Kasumi-1 (cell line): ENCODE results near the gene CHD9.
"Not testable (repeated sequence)": the region's sequence is repeated elsewhere in the genome, so short reads cannot be mapped to it uniquely, and the experiment has no call there.

Experiments
- DNase-seq, 2 experiments: peaks; one replicate each; lab custom pipeline; 2025; lab: John Stamatoyannopoulos, UW

The CHD9 gene

DNA sequence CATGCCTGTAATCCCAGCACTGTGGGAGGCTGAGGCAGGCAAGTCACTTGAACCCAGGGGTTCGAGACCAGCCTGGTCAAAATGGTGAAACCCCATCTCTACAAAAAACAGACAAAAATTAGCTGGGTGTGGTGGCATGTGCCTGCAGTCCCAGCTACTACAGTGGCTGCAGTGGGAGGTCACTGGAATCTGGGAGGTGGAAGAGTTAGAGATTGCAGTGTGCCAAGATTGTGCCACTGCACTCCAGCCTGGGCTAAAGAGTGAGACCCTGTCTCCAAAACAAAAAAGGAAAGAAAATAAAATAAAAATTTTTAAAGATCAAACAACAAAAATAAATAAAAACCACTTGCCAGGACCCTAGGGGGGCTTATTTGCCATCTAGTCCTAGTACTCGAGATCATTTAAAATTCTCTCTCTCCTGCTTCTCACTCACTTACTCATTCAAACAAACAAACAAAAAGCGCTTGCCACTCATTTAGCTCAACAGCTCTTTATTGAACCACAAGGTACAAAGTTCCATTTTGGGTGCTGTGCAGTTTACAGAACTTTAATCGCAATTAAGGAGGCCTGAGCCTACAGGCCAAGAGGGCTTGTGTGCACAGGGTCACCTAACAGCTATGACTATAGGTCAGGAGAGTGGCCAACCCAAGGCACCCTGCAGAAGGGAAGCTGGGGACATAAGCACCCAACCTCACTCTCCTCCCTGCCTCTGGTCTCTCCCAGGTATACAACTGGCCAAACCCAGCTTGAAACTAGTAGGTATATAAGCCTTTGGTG, 6.5 kb upstream of the CHD9 start:
- no peak for DNase-seq

DNA sequence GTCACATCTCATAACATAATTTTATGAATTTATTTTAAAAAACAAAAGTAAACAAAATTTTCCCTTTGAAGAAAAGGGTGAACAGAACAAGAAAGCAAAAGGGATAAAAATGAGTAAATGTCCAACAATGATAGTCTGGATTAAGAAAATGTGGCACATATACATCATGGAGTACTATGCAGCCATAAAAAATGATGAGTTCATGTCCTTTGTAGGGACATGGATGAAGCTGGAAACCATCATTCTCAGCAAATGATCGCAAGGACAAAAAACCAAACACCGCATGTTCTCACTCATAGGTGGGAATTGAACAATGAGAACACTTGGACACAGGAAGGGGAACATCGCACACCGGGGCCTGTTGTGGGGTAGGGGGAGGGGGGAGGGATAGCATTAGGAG, 3.5 kb upstream of the CHD9 start:
- not testable (repeated sequence) for DNase-seq

DNA sequence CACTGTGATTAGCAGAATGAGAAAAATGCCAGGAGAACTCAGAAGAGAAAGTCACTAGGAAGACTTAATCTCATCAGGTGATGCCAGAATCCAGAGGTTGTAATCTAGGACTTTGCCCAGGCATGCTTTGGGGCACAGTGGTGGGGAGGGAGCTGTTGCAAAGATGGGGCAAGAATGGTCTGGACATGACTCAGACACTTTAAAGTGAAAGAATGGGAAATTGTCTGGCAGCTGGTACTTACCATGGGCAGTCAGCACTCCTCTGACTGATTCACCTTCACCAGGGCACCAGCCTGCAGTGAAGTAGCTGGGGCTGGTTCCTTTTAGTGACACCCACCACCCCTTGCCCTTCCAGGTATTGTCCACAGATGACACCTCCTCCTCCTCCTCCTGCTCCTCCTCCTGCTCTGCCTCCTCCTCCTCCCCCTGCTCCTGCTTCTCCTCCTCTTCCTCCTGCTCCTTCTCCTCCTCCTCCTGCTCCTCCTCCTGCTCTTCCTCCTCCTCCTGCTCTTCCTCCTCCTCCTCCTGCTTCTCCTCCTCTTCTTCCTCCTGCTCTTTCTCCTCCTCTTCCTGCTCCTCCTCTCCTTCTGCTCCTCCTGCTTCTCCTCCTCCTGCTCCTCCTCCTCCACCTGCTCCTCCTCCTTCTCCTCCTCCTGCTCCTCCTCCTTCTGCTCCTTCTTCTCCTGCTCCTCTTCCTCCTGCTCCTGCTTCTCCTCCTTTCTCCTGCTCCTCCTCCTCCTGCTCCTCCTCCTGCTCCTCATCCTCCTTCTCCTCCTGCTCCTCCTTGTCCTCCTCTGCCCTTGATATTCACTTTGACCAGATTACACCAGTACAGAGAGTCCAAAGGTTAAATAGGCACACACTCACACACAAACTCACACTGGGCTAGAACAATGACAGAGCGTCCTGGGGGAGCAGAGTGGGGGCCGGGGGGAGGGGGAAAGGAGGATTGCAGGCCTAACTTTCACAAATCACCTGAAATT, 2.0 kb upstream of the CHD9 start, which contains the start of gene CHD9NB:
CHD9NB (minus strand) TSS at position 379 of the 983 bp plus-strand sequence. CDS start 8,739 bp downstream, outside the sequence.
- peak; percentile 55 to 57 for DNase-seq

DNA sequence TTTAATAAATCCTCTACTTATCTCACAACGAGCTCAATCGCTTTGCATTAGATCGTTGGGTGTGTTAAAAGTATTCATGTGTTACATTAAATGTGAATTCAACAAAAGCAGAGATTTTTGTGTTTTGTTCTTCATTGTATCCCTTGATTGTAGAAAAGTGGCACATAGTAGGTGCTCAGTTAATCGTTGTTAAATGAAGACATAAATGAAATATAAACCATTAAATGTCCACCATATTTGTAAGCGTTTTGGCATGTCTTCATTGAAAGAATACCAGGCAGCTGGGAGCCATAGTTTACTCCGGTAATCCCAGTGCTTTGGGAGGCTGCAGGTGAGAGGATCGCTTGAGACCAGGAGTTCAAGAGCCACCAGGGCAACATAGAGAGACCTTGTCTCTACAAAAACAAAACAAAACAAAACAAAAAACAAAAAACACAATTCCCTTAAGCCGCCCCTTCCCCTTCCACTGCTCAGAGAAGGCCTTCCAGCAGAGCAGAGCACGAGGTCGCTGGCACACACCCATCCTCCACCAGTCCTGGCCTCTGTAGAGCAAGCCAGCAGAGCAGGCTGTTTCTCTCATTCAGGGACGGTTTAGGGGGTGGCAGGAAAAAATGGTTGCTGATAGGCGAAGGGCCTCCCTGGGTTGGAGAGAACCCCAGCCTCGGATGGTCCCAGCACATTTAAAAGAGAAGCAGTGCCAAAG, 673 bp upstream of the CHD9 start:
- peak; percentile 39 to 67 for DNase-seq

DNA sequence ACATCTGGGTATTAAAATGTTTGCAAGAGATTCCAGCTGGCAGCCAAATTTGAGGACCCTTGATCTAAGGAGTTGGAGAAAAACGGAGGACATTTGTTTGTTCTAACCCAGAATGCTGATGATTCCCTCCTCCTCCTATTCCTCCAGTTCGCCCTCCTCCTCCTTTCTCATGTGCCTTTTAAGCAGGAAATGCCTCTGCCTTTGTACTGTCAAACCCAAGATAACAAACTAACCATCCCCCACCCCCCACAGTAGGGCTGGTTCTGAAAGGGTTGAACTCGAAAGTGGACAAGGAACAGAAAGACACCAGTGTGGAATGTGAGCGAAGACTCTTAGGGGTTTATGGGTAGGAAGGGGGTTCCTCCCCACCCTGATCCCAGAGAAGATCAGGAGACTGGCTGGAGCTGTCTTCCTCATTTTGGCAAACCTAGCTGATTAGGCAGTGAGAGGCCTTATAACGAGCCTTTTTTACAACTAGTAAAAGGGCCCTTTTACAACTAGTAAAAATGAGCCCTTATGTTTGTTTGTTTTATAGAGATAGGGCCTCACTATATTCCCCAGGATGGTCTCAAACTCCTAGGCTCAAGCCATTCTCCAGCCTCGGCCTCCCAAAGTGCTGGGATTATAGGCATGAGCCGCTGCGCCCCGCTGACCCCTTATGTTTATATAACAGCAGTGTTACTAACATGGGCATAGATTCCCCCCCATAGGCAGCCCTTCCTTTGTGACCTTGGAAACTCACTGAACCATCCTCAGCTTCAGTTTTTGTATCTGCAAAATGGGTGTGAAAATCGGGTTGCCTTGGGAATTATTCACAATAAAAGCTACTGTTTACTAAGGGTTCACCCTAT, 975 bp downstream of the CHD9 start:
- DNase-seq, result peak; percentile 48 to 74

DNA sequence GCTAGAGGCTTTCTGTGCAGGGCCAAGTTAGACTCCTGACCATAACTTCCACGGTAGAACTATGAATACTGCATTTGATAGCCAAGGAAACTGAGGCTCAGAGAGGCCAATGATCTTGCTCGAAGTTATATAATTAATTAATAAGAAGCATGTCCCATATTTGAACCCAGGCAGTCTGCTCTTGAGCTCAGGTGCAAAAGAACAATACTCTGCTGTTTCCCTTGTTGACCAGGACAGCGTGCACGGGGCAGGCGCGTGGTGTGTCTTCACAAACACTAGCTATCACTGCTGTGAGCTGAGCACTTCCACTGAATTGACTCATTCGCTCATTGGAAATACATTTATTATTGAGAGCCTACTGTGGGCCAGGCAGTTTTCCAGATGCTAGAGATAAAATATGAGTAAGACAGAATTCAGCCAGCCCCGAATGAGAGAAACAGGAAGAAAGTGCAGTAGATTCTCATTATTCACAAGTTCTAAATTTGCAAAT, 1.6 kb downstream of the CHD9 start:
- DNase-seq, result no peak

DNA sequence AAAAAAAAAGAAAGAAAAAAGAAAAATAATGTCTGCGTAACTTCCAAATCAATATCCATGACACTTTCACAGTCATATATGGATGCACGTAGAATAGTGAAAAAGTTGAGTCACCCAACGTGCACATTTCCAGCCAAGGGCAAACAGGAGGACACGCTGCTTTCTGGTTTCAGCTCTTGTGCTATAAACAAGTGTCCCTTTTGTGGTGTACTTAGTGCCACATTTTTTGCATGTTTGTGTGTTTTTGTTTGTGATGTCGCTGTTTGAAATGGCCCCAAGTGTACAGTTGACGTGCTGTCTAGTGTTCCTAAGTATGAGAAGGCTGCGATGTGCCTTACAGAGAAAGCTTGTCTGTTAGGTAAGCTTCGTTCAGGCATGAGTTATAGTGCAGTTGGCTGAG, 2.9 kb downstream of the CHD9 start:
- DNase-seq, result no peak

DNA sequence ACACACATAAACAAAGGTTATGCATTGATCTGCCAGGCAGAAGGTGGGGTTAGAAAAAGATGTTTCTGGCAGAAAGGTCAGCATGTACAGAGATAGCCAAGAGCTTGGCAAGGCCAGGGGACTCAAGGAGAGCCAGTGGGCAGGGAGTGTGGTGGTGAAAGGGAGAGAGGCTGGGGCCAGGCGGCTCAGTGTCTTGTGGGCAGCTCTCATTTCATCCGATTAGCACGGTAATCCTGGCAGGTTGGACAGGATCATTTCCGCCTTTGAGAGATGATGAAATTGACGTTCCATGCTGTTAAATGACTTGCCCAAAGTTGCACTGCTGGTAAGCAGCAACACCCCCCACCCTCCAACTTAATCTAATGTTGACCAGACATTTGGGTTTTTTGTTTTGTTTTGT, 3.6 kb downstream of the CHD9 start:
- DNase-seq, result no peak

DNA sequence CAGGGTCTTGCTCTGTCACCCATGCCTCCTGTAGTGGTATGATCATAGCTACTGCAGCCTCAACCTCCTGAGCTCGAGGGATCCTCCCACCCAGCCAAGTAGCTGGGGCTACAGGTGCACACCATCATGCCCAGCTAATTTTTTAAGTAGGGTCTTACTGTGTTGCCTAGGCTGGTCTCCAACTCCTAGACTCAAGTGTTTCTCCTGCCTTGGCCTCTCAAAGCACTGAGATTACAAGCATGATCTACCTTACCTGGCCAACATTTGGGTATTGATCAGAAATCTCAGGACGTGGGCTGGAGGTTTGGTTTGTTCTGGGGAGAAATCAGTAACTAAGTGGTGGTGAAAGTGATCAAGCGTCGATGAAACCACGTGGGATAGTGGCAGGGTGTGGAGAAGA, 4.1 kb downstream of the CHD9 start:
- DNase-seq, result no peak

DNA sequence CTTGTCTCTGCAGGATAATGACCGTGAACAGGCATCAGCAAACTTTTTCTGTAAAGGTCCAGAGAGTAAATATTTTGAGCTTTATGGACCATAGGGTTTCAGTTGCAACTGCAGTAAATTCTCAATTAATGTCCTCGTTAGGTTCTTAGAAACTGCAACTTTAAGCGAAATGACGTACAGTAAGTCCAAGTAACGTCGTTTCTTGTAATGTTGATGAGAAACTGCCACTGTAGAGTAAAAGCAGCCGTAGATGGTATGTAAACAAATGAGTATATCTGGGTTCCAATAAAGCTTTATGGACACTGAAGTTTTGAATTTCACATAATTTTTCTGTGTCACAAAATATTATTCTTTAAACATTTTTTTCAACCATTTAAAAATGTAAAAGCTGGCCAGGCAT, 4.9 kb downstream of the CHD9 start:
- DNase-seq, result no peak

DNA sequence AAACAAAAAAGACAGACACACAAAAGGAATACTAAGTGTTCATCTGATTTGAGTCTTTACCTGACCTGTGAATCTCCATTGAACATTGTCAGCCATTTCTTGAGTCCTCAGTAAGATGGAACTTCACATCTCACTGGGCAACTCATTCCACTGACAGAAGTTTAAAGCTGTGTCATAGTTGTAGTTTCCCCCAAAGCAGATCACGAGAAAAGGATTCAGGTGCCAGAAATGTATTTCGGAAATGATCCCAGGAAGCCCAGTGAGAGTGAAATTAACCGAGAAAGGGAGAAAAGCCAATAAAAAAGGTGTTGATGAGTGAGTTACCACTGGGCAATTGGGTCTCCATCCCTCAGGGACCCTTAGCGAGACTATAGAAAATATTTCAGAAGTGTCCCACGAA, 6.5 kb downstream of the CHD9 start:
- DNase-seq, result no peak

DNA sequence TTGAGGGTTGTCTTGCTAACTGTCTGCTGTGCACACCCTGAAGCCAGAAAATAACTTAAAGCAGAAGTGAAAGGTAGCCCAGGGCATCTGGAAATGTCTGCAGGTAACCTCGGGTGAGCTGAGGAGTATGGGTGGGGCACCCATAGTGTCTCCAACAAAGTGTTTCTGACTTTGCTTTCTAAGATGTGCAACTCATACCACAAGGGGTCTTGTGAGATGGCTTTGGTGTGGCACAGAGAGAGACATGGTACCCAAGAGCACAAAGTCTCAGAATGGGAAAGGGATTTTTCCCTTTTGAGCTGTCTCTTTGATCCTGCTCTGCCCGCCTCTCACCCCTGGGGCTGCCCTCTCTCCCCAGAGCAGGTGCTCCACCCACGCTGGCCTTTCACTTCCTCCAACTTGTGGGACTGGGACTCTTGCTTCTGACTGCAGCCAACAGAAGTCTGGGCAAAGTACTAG, 6.9 kb downstream of the CHD9 start:
- DNase-seq, result peak; percentile 23 to 45

DNA sequence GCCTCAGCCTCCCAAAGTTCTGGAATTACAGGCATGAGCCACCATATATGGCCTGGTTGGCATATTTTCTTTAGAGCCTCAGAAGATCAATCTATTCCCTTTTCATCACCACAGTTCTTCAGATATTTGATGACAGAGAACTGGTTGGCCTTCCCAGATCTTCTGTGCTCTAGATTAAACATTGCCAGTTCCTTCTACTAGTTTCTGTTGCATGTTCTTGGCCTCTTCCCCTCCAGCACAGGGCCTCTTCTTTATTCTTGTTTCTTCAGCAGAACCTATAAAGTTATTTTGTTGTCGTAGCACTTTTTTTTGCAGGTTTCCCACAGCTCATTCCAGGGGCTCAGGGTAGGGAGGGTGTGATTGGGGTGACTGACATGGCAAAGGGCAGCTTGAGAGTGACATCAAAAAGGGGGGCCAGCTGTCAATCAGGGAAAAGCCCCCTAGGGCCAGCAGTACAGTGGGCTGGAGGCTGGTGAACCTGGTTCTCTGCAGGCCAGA, 9.3 kb downstream of the CHD9 start:
- no peak for DNase-seq

DNA sequence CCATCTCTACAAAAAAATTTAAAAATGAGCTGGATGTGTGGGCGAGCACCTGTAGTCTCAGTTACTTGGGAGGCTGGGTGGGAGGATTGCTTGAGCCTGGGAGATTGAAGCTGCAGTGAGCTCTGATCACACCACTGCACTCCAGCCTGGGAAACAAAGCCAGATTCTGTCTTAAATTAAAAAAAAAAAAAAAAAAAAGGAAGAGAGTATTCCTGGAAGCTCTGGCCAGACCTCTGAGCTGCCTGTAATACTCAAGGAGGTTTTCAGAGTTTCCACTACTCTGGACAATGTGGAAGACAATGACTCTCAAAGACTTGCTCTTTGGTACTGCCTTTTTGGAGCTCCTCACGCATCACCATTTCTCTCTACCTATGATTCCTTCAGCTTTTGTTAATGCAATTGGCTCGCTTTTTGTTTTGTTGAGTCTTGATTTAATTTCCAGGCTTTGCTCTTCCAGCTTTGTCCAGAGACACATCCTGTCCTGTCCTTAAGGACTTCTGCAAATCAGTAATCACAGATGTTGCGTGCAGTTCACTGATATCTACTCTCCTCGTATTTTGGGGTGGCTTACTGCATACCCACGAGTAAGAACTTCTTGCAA, 10.8 kb downstream of the CHD9 start:
- no peak for DNase-seq

DNA sequence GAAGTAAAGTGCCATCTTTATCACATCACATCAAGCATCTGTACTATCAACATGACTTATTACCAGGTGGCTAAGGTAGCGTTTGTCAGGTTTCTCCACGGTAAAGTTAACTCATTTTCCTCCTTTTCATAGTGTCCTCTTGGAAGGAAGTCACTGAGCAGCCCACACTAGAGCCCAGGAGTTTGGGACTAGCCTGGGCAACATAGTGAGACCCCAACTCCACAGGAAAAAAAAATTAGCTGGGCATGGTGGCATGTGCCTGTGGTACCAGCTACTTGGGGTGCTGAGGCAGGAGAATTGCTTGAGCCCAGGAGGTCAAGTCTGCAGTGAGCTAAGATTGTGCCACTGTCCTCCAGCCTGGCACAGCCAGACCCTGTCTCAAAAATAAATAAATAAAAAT, 12.9 kb downstream of the CHD9 start:
- DNase-seq, result no peak

DNA sequence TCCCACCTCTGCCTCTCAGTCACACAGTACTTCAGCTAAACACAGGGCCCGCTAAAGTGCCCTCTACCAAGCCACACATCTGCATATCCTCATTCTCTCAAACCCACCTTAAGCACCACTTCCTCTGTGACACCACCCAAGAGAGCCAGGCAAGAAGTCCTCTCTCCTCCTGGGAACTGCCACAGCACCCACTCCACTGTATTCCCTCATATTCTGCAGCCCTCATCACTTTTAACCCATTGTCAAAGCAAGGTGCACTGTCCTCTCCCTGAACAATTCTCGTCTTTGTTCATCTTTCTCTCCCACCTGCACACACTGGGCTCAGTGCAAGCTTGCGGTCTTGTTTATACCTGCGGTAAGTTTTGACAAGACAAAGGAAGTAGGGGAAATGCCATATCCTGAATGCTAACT, 13.6 kb downstream of the CHD9 start:
- DNase-seq, result no peak

DNA sequence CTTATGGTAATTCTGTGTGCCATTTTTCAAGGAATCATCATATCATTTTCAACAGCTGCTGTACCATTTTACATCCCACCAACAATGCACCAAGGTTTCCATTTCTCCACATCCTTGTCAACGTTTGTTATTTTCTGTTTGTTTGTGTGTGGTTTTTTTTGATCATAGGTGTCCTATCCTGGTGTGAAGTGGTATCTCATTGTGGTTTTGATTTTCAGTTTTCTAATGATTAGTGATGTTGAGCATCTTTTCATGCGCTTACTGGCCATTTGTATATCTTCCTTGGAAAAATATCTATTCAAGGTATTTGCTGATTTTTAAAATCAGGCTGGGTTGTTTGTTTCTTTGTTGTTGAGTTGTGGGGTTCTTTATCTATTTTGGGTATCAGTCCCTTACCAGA, 15.0 kb downstream of the CHD9 start:
- no peak for DNase-seq

DNA sequence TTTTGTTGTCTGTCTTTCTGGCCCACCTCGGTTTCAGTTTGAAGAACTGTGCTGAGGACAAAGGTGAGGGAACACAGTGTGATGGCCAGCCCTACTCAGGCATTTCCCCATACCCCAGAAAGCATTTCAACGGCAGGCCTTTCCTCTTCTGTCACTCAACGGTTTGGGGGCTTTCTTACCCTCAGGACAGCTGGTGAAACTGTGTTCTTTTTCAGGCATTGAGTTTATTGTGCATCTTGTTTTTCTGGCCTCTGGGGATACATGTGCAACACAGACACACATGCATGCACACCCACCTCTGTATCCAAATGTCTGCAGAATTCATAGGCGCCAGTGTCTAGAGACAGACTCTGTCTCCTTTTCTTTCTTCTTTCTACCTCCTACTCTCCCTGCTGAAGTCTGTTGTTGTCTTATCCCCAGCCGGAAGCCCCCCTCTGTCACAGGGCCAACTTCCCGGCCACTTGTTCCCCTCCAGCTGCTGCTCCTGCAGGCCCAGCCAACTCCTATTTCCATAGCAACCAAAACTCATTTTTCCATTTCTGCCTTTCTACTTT, 17.0 kb downstream of the CHD9 start:
- peak; percentile 62 to 81 for DNase-seq

DNA sequence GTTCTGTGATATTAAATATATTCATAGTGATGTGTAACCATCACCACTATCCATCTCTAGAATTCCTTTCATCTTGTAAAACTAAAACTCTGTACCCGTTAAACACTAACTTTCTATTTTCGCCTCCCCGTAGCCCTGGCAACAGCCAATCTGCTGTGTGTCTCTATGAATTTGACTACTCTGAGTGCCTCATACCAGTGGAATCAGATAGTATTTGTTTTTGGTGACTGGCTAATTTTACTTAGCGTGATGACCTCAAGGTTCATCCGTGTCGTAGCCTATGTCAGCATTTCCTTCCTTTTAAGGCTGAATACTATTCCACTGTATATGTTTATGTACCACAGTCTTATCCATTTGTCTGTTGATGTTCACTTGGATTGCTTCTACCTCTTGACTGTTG, 18.2 kb downstream of the CHD9 start:
- no peak for DNase-seq

DNA sequence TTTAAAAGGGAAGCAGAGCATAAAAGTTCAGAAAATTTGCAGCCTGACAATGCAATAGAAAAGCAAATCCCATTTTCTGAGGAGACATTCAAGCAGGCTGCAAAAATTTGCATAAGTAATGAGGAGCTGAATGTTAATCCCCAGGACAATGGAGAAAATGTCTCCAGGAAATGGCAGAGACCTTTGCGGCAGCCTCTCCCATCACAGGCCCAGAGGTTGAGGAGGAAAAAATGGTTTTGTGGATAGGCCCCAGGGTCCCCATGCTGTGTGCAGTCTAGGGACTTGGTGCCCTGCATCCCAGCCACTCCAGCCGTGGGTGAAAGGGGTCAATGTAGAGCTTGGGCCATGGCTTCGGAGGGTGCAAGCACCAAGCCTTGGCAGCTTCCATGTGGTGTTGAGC, 19.5 kb downstream of the CHD9 start:
- not testable (repeated sequence) for DNase-seq
